Measurements from ENCODE around the gene CLCN2.

Gene CLCN2

GRCh38 chr3:184361532-184361931 is at the start of gene CLCN2, which contains the start of gene POLR2H:
TSS of gene CLCN2 (minus strand) at chr3:184361605. CDS start at chr3:184361479, 126 bp downstream.
TSS of gene POLR2H (plus strand) at chr3:184361710. CDS start at chr3:184363493, 1,783 bp downstream.
- no peak for DNase-seq

- no peak for DNase-seq
Measured at GRCh38 chr3:184409946-184410500, 48.6 kb upstream of the CLCN2 start.

- DNase-seq = no peak
Measured at GRCh38 chr3:184409331-184409926, 48.0 kb upstream of the CLCN2 start.

GRCh38 chr3:184405075-184406030 is 43.9 kb upstream of the CLCN2 start:
- DNase-seq = no peak

- DNase-seq = no peak
Measured at GRCh38 chr3:184399410-184399809, 38.0 kb upstream of the CLCN2 start.

GRCh38 chr3:184395320-184395660 is 33.9 kb upstream of the CLCN2 start:
- DNase-seq = peak; percentile 44

- DNase-seq = no peak
Measured at GRCh38 chr3:184391266-184391665, 29.9 kb upstream of the CLCN2 start.

- no peak for DNase-seq
Measured at GRCh38 chr3:184389935-184390528, 28.6 kb upstream of the CLCN2 start.

- DNase-seq = no peak
Measured at GRCh38 chr3:184389384-184389783, 28.0 kb upstream of the CLCN2 start.

GRCh38 chr3:184388936-184389230 is 27.5 kb upstream of the CLCN2 start:
- no peak for DNase-seq

GRCh38 chr3:184388164-184388935 is 26.9 kb upstream of the CLCN2 start:
- DNase-seq = no peak

GRCh38 chr3:184387174-184387714 is 25.8 kb upstream of the CLCN2 start:
- DNase-seq = no peak

GRCh38 chr3:184386047-184386806 is 24.8 kb upstream of the CLCN2 start:
- no peak for DNase-seq

GRCh38 chr3:184384856-184385422 is 23.5 kb upstream of the CLCN2 start:
- no peak for DNase-seq

GRCh38 chr3:184384342-184384741 is 22.9 kb upstream of the CLCN2 start:
- DNase-seq = no peak

- DNase-seq = no peak
Measured at GRCh38 chr3:184383033-184383740, 21.8 kb upstream of the CLCN2 start.

GRCh38 chr3:184382326-184383032 is 21.1 kb upstream of the CLCN2 start:
- DNase-seq = no peak

- DNase-seq = peak; percentile 76
Measured at GRCh38 chr3:184381261-184382224, 20.1 kb upstream of the CLCN2 start.

Measured in islet precursor cell (in vitro differentiated cells).